Airway epithelial cell (primary cell): ENCODE results near the gene ENPEP. TPM values are rescaled to one million over a fixed set of nuclear protein-coding genes. Genes with fewer than 3 reads are reported as not detected.

ENCODE experiments used
- total RNA-seq: library from RNA; depleted of rRNA; stranded (reverse); fragments of >200 nt; gene quantifications from 2 replicates; pipeline ENCODE4 v1.2.3, GENCODE V29; 2015

Gene ENPEP, protein sequence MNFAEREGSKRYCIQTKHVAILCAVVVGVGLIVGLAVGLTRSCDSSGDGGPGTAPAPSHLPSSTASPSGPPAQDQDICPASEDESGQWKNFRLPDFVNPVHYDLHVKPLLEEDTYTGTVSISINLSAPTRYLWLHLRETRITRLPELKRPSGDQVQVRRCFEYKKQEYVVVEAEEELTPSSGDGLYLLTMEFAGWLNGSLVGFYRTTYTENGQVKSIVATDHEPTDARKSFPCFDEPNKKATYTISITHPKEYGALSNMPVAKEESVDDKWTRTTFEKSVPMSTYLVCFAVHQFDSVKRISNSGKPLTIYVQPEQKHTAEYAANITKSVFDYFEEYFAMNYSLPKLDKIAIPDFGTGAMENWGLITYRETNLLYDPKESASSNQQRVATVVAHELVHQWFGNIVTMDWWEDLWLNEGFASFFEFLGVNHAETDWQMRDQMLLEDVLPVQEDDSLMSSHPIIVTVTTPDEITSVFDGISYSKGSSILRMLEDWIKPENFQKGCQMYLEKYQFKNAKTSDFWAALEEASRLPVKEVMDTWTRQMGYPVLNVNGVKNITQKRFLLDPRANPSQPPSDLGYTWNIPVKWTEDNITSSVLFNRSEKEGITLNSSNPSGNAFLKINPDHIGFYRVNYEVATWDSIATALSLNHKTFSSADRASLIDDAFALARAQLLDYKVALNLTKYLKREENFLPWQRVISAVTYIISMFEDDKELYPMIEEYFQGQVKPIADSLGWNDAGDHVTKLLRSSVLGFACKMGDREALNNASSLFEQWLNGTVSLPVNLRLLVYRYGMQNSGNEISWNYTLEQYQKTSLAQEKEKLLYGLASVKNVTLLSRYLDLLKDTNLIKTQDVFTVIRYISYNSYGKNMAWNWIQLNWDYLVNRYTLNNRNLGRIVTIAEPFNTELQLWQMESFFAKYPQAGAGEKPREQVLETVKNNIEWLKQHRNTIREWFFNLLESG
- total RNA-seq = 0.07 TPM in 1 of 2 replicates, not detected in the other

DNA sequence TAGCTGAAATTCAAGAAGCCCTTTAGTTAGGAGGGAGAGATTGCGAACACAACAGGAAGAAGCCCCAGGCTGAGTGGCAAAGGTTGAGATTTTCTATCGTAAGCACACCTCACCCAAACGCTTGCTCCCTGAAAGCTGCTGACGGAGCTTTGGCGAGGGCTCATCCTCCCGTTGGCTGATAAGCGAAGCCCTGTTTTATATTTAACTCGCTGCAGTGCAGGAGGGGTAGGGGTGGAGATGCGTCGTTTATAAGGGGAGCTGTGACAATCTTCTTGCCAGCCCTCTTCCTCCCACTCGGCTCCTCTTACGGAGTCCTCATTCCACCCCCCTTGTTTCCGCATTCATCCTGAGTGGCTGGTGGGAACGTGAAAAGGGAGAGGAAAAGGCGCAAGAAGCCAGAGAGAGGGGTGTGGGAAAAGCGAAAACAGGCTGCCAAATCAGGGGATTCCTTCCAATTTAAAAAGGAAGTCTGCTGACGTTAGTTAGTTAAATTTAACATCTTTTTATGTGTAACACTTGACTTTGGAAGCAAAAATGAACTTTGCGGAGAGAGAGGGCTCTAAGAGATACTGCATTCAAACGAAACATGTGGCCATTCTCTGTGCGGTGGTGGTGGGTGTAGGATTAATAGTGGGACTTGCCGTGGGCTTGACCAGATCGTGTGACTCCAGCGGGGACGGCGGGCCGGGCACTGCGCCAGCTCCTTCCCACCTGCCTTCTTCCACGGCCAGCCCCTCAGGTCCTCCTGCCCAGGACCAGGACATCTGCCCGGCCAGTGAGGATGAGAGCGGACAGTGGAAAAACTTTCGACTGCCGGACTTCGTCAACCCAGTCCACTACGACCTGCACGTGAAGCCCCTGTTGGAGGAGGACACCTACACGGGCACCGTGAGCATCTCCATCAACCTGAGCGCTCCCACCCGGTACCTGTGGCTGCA is at the start of gene ENPEP:
ENPEP (plus strand) TSS at position 275 of the 938 bp plus-strand sequence; CDS start at position 535, 260 bp downstream.

Other genes starting within 250 kb of the ENPEP start
- gene PITX2, start 146.9 kb downstream of the ENPEP start, total RNA-seq = not detected in 2 replicates